ENCODE measurements around the gene LCN10. TPM values are rescaled to one million over a fixed set of nuclear protein-coding genes. Genes with fewer than 3 reads are reported as not detected.
"Not testable (repeated sequence)": the region's sequence is repeated elsewhere in the genome, so short reads cannot be mapped to it uniquely, and the experiment has no call there.

The LCN10 gene
- total RNA-seq, 1 experiment from 2014 or later: not detected

GRCh38 chr9:136705564-136705963 lies 37.2 kb downstream of the LCN10 start:
- no peaks in the 10 kb centered on the region for H3K36me3 ChIP-seq
- H3K4me3 ChIP-seq: no peak overlapping the region
- no peaks in the 10 kb centered on the region for H3K9me3 ChIP-seq
- DNase-seq: no peak
- no peaks in the 10 kb centered on the region for H3K27me3 ChIP-seq

- not testable (repeated sequence) for H3K9me3 ChIP-seq, H3K36me3 ChIP-seq, H3K4me3 ChIP-seq, H3K27me3 ChIP-seq, DNase-seq
Measured at GRCh38 chr9:136704741-136705140, 38.0 kb downstream of the LCN10 start.

GRCh38 chr9:136703276-136703860 lies 39.4 kb downstream of the LCN10 start:
- DNase-seq: no peak
- Histone ChIP-seq H3K9me3 (no peaks in the 10 kb centered on the region), H3K27me3 (no peaks in the 10 kb centered on the region), H3K36me3 (no peaks in the 10 kb centered on the region), H3K4me3 (no peak overlapping the region)

- Histone ChIP-seq H3K36me3 (no peaks in the 10 kb centered on the region), H3K9me3 (no peaks in the 10 kb centered on the region), H3K27me3 (no peaks in the 10 kb centered on the region), H3K4me3 (no peak overlapping the region)
- DNase-seq: no peak
Measured at GRCh38 chr9:136701668-136702053, 41.1 kb downstream of the LCN10 start.

GRCh38 chr9:136700959-136701667 lies 41.6 kb downstream of the LCN10 start:
- Histone ChIP-seq H3K36me3 (no peaks in the 10 kb centered on the region), H3K4me3 (no peak overlapping the region), H3K9me3 (no peaks in the 10 kb centered on the region), H3K27me3 (no peaks in the 10 kb centered on the region)
- no peak for DNase-seq

DNA sequence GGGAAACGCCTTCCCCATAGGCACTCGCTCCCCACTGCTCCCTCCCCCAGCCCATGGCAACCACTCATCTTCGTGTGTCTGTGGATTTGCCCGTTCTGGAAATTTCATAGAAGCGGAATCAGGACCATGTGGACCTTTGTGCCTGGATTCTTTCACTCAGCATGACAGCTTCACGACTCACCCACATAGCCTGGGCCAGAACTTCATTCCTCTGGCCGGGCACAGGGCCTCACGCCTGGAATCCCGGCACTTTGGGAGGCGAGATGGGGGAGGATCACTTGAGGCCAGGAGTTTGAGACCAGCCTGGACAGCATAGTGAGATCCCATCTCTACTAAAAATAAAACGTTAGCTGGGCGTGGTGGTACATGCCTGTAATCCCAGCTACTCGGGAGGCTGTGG lies 42.4 kb downstream of the LCN10 start:
- H3K4me3 ChIP-seq: no peak overlapping the region
- no peaks in the 10 kb centered on the region for H3K9me3 ChIP-seq
- DNase-seq: peak; percentile 56
- H3K36me3 ChIP-seq: no peaks in the 10 kb centered on the region
- no peaks in the 10 kb centered on the region for H3K27me3 ChIP-seq

DNA sequence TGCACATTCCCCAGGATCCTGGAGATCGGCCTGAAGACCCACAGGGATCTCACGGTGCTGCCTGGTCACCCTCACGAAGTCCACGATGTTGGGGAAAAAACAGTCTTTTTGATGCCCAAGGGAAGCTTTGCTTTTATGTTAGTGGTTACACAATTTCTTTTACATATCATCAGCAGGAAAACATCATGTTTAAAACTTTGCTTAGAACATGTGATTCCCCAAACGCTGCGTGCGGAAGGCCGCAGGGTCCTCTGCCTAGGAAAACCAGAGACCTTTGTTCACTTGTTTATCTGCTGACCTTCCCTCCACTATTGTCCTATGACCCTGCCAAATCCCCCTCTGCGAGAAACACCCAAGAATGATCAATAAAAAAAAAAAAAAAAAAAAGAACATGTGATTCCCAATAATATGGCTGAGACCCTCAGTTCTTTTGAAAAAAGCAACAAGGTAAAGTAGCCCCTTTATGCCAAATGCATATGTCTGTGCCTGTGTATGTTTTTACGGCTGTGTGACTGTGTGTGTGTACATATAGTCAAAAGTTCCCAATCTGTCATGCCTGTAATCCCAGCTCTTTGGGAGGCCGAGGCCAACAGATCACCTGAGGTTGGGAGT lies 44.0 kb downstream of the LCN10 start:
- DNase-seq: no peak

DNA sequence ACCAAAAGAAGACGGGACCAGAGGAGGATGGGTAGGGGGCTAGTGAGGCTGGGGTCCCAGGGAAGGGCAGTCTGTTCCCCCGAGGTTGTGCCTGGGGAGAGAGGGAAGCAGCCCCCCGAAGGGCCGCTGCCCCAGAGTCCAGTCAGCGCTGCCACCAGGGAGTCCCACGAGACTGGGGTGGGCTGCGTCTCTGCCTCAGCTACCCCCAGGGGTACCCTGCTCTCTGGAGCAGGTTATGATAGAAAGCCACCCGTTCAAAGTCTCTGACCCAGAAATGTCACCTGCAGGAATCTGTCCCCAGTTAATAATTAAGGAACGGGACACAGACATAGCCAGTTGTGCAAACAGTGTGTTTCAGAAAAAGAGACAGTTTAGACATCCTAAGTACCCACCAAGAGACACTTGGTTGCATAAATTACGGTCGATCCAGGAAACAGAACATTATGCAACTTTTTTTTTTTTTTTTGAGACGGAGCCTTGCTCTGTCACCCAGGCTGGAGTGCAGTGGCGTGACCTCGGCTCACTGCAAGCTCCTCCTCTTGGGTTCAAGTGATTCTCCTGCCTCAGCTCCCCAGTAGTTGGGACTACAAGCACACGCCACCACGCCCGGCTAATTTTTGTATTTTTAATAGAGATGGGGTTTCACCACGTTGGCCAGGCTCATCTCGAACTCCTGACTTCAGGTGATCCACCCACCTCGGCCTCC lies 44.8 kb downstream of the LCN10 start:
- Histone ChIP-seq H3K36me3 (no peaks in the 10 kb centered on the region), H3K4me3 (no peak overlapping the region), H3K27me3 (no peaks in the 10 kb centered on the region), H3K9me3 (no peaks in the 10 kb centered on the region)
- DNase-seq: no peak

More for the DNA sequence above, 44.0 kb downstream of the LCN10 start:
- H3K36me3 ChIP-seq: no peaks in the 10 kb centered on the region
- no peaks in the 10 kb centered on the region for H3K27me3 ChIP-seq
- H3K9me3 ChIP-seq: no peaks in the 10 kb centered on the region
- H3K4me3 ChIP-seq: no peak overlapping the region

DNA sequence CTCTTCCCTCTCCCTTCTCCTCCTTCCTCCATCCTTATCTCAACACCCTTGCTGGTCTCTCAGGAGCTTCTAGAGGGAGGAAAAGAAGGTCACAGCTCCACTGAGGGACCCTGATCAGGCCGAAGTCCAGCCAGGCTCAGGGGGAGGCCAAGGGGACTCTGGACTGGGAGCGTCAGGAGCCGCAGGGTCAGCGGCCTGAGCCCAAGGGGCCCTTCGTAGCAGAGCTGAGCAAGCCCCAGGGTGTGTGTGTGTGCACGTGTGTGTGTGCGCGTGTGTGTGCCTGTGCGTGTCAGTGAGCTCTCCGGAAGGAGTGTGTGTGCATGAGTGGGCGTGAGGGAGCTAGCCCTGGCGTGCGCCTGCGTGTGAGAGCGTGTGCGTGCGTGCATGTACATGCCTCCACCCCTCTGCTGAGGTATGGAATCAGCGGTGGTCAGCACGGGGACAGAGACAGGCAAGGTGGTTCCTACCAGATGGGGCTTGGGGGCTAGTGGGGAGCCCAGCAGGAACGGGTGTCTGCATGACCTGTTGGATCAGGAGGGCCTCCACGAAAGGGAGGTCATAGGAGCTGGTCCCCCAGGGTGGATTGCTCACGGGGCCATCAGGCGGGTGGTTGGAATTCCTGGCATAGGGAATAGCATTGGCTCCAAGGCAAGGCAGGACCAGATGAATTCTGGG lies 45.5 kb downstream of the LCN10 start:
- Histone ChIP-seq H3K36me3 (no peaks in the 10 kb centered on the region), H3K9me3 (no peaks in the 10 kb centered on the region), H3K4me3 (no peak overlapping the region), H3K27me3 (no peaks in the 10 kb centered on the region)
- no peak for DNase-seq

DNA sequence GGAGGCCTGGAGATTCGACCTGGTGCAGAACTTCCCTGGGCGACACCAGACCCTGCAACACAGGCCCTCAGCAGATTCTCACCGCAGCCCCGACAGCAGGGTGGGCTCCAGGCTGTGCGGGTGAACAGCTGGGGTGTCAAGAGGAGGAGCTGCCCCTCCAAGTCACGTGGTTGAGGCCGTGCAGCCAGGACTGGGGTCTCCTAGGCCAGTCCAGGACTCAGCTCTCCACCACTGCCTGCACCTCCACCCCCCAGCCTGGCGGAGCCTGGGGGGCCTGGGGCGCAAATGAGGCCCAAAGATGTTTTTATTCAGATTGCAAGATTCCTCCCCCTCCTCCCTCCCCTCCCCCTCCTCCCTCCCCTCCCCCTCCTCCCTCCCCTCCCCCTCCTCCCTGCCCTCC lies 46.2 kb downstream of the LCN10 start:
- H3K9me3 ChIP-seq: no peaks in the 10 kb centered on the region
- no peaks in the 10 kb centered on the region for H3K36me3 ChIP-seq
- H3K27me3 ChIP-seq: no peaks in the 10 kb centered on the region
- no peak overlapping the region for H3K4me3 ChIP-seq
- no peak for DNase-seq

DNA sequence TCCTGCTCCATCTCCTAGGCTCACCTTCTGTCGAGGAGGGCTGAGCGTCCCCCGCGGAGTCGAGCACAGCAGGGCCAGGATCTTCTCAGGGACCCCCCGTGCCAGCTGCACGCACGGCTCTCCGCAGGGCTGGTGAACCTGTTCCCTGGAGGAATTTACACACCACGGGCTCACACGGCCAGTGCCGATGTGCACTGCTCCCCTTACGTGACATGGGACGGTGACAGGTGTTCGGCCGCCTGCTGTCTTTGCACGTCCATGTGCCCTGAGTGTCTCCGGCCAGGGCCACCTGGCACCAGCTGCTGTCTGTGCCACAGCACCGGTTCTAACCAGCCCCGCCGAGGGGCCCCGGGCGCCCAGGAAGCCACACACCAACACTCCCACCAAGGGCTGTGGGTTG lies 46.8 kb downstream of the LCN10 start:
- no peak overlapping the region for H3K4me3 ChIP-seq
- DNase-seq: no peak
- H3K36me3 ChIP-seq: no peaks in the 10 kb centered on the region
- H3K9me3 ChIP-seq: no peaks in the 10 kb centered on the region
- H3K27me3 ChIP-seq: no peaks in the 10 kb centered on the region

DNA sequence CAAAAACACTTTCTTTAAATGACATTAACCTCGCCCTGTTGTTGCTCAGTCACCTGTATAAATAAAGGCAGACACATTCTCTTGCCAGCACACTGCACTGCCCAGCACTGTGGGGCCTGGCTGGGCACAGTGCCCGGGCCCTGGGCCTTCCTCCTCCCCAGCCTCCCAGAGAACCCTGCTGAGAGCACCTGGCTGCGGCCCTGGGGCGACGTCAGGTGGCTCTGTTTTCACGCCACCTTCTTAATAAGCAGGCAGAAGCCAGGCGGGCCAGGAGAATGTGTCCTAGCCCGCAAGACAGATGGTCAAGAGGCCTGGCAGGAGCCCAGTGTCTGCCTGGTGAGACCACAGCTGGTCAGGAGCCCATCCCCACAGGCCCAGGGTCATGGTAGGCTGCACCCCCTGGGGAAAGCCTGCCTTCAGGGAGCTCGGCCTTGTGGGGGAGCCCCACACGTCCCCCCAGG lies 47.3 kb downstream of the LCN10 start:
- H3K9me3 ChIP-seq: no peaks in the 10 kb centered on the region
- DNase-seq: no peak
- H3K4me3 ChIP-seq: no peak overlapping the region
- no peaks in the 10 kb centered on the region for H3K36me3 ChIP-seq
- H3K27me3 ChIP-seq: no peaks in the 10 kb centered on the region

- no peaks in the 10 kb centered on the region for H3K9me3 ChIP-seq
- no peaks in the 10 kb centered on the region for H3K27me3 ChIP-seq
- H3K36me3 ChIP-seq: no peaks in the 10 kb centered on the region
- no peak for DNase-seq
- no peak overlapping the region for H3K4me3 ChIP-seq
Measured at GRCh38 chr9:136694872-136695247, 47.9 kb downstream of the LCN10 start.

GRCh38 chr9:136694163-136694871 lies 48.4 kb downstream of the LCN10 start:
- Histone ChIP-seq H3K36me3 (no peaks in the 10 kb centered on the region), H3K4me3 (no peak overlapping the region), H3K9me3 (no peaks in the 10 kb centered on the region), H3K27me3 (no peaks in the 10 kb centered on the region)
- DNase-seq: peak; percentile 55

- DNase-seq: peak; percentile 69
- Histone ChIP-seq H3K4me3 (no peak overlapping the region), H3K36me3 (no peaks in the 10 kb centered on the region), H3K27me3 (no peaks in the 10 kb centered on the region), H3K9me3 (no peaks in the 10 kb centered on the region)
Measured at GRCh38 chr9:136693490-136694162, 49.1 kb downstream of the LCN10 start.

DNA sequence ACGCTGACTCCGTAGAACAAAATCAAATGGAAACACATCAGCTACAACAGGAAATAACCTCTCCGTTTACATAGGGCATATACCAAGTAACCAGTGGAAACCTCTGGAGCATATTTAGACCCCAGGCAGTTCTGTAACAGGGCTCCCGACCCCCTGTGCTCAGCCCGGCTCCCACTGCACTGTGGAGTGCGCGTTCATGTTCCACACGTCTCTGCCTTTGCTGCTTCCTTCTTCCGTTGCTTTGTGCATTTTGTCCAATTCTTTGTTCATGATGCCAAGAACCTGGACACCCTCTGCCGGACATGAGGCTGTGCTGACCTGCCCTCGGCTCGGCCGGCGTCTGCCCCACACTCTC lies 49.6 kb downstream of the LCN10 start:
- DNase-seq: no peak
- Histone ChIP-seq H3K4me3 (no peak overlapping the region), H3K9me3 (no peaks in the 10 kb centered on the region), H3K27me3 (no peaks in the 10 kb centered on the region), H3K36me3 (no peaks in the 10 kb centered on the region)
